Erythroblast (primary cell): ENCODE measurements around the gene HOGA1.

ENCODE experiments used
- GATA1 ChIP-seq: IDR thresholded peaks from 2 replicates; pipeline ENCODE4 v1.6.1; 2011; ENCODE audit warnings: low read depth, mild to moderate bottlenecking, control low read depth, low read length, moderate library complexity
- POLR2A ChIP-seq: IDR thresholded peaks from 2 replicates; pipeline ENCODE4 v1.6.1; 2011; ENCODE audit warnings: mild to moderate bottlenecking, low read length

- no peak for TF ChIP-seq POLR2A
- TF ChIP-seq GATA1, result no peak
Measured at GRCh38 chr10:97633921-97634320, 49.7 kb downstream of the HOGA1 start.
